ENCODE data around the gene MSMO1. TPM values are rescaled to one million over a fixed set of nuclear protein-coding genes. Genes with fewer than 3 reads are reported as not detected.

The MSMO1 gene
- total and polyA plus RNA-seq, 2 of the 8 experiments (the other 6 are each of a cell fraction or from before 2014, with no cell fraction given) = 79.8 to 109 TPM

- no peaks in the 10 kb centered on the region for H3K27me3 ChIP-seq (replicated peaks in 1 of 4; ENCODE audit: control insufficient read depth in 3 of 4, extremely low read depth in 1 of 4, insufficient read depth in 3 of 4, low read length in 3 of 4)
- H3K79me1 ChIP-seq (ENCODE audit: low read depth, low read length) = no peaks in the 10 kb centered on the region
- no peaks in the 10 kb centered on the region for H3K4me1 ChIP-seq (replicated peaks in 1 of 4; ENCODE audit: control insufficient read depth in 3 of 4, insufficient read depth in 4 of 4, low read length in 3 of 4)
- no peaks in the 10 kb centered on the region for H4K20me1 ChIP-seq (replicated peaks in 1 of 2; ENCODE audit: control insufficient read depth in 1 of 2, insufficient read depth in 2 of 2, low read length in 2 of 2)
- ChIA-PET POLR2A (ENCODE audit: partially characterized antibody) (no interaction called here), CTCF (ENCODE audit: partially characterized antibody) (no interaction called here)
- H3K36me3 ChIP-seq (ENCODE audit: control insufficient read depth in 2 of 4, insufficient read depth in 4 of 4, low read length in 3 of 4) = no peaks in the 10 kb centered on the region
- H2BK120ac ChIP-seq (replicated peaks; ENCODE audit: low read depth, low read length) = no peak overlapping the region
- FAIRE-seq (no peak), DNase-seq (ENCODE audit: low read depth in 1 of 2, low spot score in 2 of 2) (no peak)
- no peak overlapping the region for H3K14ac ChIP-seq (ENCODE audit: insufficient read length)
- no peak overlapping the region for H2BK12ac ChIP-seq (ENCODE audit: low read depth, low read length)
- H3K4ac ChIP-seq (replicated peaks; ENCODE audit: insufficient read length, low read depth, low read length) = no peak overlapping the region
- H3K23ac ChIP-seq (ENCODE audit: insufficient read length) = no peak overlapping the region
- H2BK20ac ChIP-seq (ENCODE audit: low read length) = no peak overlapping the region
- no peaks in the 10 kb centered on the region for H3K23me2 ChIP-seq (ENCODE audit: low read depth, low read length)
- no peaks in the 10 kb centered on the region; a peak in 1 of 4 replicates for H3K79me2 ChIP-seq (ENCODE audit: control insufficient read depth in 1 of 2, insufficient read depth in 2 of 2, low read length in 2 of 2)
- H3K56ac ChIP-seq (replicated peaks; ENCODE audit: insufficient read length, low read depth, low read length) = no peak overlapping the region
- no peak overlapping the region for H3K27ac ChIP-seq (ENCODE audit: low read depth, low read length)
- no peak overlapping the region for H2BK15ac ChIP-seq (ENCODE audit: low read length)
- no peak overlapping the region for H2AFZ ChIP-seq (ENCODE audit: low read length)
- no peak overlapping the region for H3K4me2 ChIP-seq (ENCODE audit: insufficient read depth in 1 of 2, low read depth in 2 of 2, low read length in 2 of 2)
- 80% methylated on average over 3 of the region's 3 CpGs; no CpG with 5 or more reads in 1 of the 2 experiments for WGBS, 2 experiments (ENCODE audit: extremely low coverage in 1 of 2, insufficient coverage in 1 of 2, insufficient read length in 1 of 2, insufficient replicate concordance in 2 of 2, low coverage in 1 of 2, low lambda C conversion rate in 2 of 2, missing lambda C conversion rate in 1 of 2)
- no peak overlapping the region for H4K91ac ChIP-seq (replicated peaks; ENCODE audit: insufficient read length, low read length)
- no peak overlapping the region for H3K18ac ChIP-seq (ENCODE audit: extremely low read depth, low read length)
- no peak overlapping the region for H4K8ac ChIP-seq (ENCODE audit: extremely low read depth, insufficient read depth, low read length)
- no peak overlapping the region for H2BK5ac ChIP-seq (ENCODE audit: low read depth, low read length)
- no peak overlapping the region for H3K9ac ChIP-seq (replicated peaks in 1 of 4; ENCODE audit: extremely low read depth in 1 of 4, low read depth in 3 of 4, low read length in 3 of 4)
- no peak overlapping the region for H4K5ac ChIP-seq (ENCODE audit: insufficient read length, low read depth, low read length)
- H3K4me3 ChIP-seq (ENCODE audit: extremely low read depth in 1 of 4, insufficient read depth in 2 of 4, low read depth in 3 of 4, low read length in 4 of 4) = no peak overlapping the region
- no peak for TF ChIP-seq SIRT6 (IDR thresholded peaks at IDR 0.05; ENCODE audit: low read length)
- no peak for TF ChIP-seq USF2 (IDR thresholded peaks at IDR 0.05; ENCODE audit: low read length)
- TF ChIP-seq SP2 (IDR thresholded peaks at IDR 0.05; ENCODE audit: low read length) = no peak
- TF ChIP-seq KDM5A (IDR thresholded peaks at IDR 0.05; ENCODE audit: low read length) = no peak
- no peak for TF ChIP-seq CHD1 (IDR thresholded peaks at IDR 0.05; ENCODE audit: low read depth, low read length)
- TF ChIP-seq RFX5 (IDR thresholded peaks at IDR 0.05; ENCODE audit: borderline replicate concordance, low read depth, low read length) = no peak
- TF ChIP-seq JUN (IDR thresholded peaks at IDR 0.05; ENCODE audit: low read depth, low read length) = no peak
- TF ChIP-seq SP1 (IDR thresholded peaks at IDR 0.05; ENCODE audit: low read depth, low read length) = no peak
- no peak for TF ChIP-seq ATF3 (IDR thresholded peaks at IDR 0.05; ENCODE audit: insufficient read depth, low read depth, low read length)
- H2AK5ac ChIP-seq (ENCODE audit: low read depth, low read length) = no peak overlapping the region
- peaks cover 3 to 9% of the 10 kb centered on the region in 2 experiments; a peak in 3 of 4 replicates for H3K9me3 ChIP-seq (ENCODE audit: insufficient read depth in 2 of 2, low read depth in 1 of 2, low read length in 1 of 2)
Measured at GRCh38 chr4:165288226-165288625, 39.2 kb upstream of the MSMO1 start.
